GM21825 (cell line): Measurements from ENCODE around the gene KCNQ1.

Experiments
- ATAC-seq: cut with Tn5 transposase; IDR thresholded peaks from one replicate; pipeline ENCODE4 v1.9.1; 2021; ENCODE audit warnings: mild to moderate bottlenecking, moderate library complexity; ENCODE audit not compliant: unreplicated experiment

The KCNQ1 gene

DNA sequence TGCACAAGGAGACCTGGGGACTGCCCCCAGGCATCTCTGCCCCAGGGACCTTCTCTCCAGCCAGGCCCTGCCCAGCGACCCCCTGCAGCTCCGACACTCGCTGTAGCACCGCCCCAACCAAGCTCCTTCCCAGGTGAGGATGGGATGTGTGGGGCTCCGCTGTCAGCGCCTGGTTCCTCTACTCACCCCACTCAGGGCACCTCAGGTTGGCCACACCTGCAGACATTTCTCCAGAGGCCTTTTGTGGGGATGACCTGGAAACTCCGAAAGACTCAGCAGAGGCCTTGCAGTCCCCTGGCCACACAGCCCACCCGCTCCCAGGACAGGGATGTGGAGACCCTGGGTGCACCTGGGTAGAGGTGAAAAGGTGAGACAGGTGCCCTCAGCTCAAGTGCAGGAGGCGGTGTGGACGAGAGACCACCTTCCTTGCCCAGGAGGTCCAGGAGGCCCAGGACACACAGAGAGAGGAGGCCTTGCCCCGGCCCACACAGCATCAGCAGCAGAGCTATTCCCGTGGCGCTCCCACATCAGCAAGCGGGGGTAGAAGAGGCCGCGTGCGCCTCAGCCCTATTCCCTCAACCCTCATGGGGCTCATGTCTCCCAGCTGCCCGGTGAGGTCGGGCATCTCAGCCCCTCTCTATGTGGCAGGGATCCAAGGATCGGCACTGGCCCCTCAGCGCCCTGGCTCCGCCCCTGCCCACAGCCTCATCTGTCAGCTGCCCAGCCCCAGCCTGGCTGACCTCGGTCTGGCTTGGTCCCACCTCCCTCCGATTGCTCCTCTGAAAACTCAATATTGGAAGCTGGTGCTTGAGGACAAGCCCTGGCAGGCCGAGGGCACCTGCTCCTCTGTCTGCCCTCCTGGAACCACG, 21.4 kb upstream of the KCNQ1 start:
- ATAC-seq: no peak

DNA sequence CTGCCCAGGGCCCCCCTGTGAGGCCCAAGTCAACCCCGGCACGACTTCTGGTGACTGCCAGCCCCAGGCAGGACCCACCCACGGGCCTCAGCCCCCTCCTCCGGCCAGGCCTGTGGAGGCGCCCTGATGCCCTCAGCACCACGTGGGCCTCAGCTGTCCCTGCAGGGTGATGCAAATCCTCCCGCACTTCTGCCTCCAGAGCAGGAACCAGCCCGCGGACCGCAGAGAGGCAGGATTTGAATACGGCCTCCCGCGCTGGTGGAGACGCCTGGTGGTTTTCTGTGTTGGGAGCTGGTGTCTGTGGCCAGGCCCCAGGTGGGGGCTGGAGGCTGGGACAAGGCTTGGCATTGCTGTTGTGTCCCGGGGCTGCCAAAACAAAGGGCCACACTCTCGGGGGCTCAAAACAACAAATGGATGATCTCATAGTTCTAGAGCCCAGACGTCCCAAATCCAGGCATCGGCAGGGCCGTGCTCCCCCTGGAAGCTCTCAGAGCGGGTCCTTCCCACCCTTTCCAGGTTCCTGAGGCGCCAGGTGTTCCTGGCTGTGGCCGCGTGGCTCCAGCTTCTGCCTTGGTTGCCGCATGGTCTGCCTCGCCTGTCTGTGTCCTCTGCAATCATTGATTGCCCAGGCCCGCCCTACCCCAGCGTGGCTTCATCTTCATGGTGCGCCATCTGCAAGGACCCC, 19.9 kb upstream of the KCNQ1 start:
- no peak for ATAC-seq

DNA sequence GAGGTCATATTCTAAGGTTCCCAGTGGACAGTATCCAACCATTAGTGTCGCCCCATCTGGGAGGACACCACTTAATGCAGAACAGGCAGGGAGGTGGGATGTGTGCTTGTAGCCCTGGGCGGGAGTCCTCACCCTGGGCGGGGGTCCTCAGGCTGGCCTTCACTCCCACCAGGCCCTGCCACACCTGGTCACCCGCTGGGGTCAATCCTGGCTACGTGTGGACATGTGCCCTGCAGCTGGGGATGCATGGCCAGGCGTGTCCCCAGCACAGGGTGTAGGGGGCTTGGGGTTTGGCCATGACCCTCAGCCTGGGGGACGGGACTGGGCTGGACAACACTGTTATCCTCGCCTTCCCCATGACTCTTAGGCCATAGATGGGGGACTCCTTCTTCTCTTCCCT, 19.3 kb upstream of the KCNQ1 start:
- ATAC-seq: no peak

DNA sequence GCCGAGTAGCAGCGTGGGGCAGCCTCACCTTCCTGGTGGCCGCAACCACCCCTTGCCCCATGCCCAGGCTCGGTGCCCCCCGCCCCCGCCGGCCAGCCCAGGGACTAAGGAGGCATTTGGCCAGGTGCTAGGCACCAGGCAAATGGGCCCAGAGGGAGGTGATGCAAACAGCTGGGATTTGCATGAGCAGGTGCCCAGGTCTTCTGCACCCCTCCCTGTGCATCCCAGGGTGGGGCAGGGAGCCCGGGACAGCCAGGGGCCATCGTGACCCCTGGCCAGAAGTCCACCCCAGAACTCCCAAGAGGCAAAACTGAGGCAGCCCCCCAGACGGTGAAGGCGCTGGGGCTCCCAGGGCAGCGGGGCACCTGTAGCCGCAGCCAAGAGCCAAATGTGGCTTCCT, 18.6 kb upstream of the KCNQ1 start:
- ATAC-seq: no peak

DNA sequence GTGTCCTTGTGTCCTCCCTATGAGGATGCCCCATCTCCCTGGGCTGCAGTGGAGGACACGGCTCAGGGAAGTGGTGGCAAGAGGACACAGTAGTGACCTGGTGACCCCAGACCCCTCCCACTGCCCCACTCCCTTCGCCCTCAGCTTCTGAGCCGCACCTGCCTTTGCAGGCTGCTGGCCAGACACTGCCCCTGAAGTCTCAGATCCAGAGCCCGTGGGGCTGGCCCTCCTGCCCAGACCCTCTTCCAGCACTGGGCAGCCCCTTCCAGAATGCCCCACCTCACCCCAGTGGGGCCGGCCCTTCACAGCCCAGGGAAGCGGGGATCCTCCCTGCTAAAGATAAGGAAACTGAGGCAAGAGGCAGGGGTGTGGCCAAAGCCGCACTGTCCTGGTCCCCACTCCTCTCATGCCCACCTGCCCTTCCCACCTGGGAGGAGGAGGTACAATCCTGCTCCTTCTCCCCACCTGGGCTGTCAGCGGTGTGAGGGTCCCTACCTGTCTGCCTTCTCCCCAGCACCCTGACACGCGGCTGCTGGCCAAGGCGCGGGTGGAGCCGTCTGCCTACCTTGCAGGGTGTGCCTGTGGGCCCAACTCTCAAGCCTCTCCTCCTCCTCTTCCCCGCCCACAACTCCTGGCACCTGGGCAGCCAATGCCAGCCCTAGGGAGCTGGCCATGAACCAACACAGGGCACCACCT, 17.8 kb upstream of the KCNQ1 start:
- ATAC-seq: no peak

DNA sequence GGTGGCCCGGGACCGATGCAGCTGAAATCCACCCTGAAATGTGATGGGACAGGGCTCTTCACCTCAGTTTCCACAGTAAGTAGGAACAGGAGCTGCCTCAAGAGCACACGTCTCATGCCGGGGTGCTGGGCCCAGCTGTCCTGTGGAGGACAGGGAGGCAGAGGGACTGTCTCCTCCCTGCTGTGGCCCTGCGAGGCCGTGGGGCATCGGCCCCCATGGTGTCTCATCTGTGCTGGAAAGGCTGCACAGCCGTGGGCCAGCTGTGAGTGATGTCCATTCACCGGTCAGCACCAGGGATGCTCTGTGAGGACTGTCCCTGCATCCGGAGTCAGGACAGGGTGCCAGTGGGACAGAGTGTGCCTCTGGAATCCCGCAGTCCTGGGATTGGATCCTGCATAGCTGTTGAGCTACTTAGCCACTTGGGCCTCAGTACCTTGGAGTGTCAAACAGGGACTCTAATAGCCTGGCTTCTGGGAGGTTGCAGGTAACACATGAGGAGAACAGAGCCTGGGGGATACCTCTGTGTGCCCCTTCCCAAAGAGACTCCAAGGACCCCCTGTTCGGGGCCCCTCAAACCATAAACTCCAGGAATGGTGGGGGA, 17.0 kb upstream of the KCNQ1 start:
- no peak for ATAC-seq

DNA sequence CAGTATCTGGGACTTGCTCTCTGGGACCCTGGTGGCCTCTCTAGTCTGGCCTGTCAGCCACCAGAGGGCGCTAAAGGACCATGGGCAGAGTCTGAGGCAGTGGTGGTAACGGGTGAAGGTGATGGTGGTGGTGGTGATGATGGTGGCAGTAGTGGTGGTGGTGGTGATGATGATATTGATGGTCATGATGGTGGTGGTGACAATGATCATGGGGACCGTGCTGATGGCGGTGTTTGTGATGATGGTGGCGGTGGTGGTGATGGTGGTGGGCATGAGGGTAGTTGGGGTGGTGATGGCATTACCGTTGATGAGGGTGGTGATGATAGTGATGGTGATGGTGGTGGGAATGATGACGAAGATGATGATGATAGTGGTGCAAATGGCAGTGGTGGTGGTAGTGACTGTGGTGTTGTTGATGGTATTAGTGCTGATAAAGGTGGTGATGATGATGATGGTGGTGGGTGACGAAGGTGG, 16.4 kb upstream of the KCNQ1 start:
- ATAC-seq: no peak

DNA sequence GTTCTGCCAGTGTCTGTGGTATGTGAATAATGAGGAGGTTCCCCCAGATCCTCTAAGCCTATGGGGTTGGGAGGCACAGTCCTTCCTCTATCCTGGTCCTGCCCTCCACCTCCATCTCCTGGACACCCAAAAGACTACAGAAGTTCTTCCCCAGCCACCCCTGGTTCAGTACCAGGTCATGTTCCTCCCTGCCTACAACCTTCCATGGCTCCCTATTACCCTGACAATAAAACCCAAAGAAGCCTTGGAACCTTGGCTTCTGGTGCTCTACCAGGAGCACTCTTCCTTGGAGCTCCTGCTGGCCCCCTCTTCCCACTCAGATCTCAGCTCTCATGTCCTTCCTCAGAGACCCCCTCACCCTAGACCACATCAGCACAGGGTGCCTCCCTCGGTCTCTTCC, 13.4 kb upstream of the KCNQ1 start:
- no peak for ATAC-seq

DNA sequence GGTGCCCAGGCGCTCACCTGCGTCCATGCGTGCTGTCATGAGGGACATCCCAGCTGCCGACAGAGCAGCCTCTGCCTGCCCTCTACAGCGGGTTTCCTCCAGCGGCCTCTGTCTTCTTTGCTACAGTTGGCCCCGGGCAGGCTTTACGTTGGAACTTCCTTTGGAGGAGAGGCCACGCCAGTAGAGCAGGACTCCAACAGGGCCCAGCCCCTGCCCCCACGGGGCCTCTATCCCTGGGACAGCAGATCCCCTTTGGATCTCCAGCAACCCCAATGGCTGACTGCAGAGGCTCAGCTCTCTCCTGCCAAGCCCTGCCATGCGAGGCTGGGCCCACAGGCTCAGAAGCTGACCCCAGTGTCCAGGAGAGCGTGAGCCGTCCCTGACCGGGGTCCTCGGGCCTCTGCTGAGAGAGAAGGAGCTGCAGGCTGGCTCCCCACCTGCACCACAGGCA, 12.6 kb upstream of the KCNQ1 start:
- ATAC-seq: no peak

DNA sequence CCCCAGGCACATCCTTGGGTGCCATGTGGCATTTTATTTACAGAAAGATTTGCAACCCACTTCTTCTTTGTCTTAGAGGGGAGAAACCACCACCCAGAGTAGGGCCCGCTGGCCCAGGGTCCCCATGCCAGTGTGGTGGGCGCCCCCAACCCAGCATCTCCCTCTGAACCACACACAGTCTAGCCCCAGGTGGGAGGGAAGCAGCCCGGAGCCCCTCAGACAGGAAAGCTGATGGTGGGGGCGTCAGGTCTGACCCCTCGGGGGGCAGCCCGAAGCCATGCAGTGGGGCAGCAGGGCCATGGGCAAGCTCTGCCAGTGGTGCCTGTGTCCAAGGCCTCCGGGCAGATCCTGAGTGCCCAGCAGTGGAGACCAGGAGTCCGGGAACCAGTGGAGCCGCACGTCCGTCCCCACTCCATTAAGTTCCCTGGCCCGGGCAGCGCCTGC, 12.2 kb upstream of the KCNQ1 start:
- no peak for ATAC-seq

DNA sequence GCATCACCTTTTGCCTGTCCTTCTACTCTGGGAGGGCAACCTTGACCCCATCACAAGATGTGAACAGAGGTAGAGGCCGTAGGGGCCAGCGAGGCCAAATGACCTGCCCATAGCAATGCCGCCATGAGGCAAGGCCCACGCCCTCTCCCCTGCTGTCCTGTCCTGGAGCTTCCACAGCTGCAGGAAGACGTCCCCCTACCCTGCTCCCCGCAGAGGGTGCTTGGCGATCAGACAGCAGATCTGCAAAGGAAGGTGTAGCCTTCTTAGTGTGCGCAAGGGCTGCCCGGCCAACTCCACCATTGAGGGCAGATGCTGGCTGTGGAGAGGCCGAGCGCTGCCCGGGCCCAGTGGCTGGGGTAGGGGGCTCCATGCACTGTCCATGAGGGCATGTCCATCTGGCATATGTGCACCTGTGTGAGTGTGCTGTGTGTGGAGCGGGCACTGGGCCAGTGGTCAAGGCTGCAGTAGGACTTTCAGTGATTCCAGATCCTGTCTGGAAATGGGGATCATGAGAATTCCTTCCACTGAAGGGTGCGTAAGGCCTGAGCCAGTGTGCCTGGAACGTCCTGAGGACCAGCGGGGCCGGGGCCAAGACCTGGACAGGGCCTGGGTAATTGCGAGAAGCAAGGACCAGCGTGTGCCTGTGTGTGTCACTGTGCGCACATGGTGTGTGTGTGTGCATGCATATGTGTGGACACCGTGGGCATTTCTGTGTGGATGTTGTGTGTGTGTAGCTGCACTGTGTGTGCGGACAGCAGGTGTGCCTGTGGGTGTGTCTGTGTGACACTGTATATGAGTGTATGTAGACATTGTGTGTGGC, 11.5 kb upstream of the KCNQ1 start:
- ATAC-seq: no peak

DNA sequence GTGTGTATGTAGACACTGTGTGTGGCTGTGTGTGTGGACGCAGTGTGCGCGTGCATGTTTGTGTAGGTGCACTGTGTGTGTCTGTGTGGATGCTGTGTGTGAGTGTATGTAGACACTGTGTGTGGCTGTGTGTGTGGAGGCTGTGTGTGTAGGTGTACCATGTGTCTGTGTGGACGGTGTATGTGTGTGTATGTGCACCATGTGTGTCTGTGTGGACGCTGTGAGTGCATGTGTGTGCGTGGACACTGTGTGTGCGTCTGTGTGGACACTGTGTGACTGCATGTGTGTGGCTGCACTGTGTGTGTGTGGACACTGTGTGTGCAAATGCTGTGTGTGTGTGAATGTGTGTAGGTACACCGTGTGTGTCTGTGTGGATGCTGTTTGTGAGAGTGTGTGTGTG, 10.8 kb upstream of the KCNQ1 start:
- ATAC-seq: no peak

DNA sequence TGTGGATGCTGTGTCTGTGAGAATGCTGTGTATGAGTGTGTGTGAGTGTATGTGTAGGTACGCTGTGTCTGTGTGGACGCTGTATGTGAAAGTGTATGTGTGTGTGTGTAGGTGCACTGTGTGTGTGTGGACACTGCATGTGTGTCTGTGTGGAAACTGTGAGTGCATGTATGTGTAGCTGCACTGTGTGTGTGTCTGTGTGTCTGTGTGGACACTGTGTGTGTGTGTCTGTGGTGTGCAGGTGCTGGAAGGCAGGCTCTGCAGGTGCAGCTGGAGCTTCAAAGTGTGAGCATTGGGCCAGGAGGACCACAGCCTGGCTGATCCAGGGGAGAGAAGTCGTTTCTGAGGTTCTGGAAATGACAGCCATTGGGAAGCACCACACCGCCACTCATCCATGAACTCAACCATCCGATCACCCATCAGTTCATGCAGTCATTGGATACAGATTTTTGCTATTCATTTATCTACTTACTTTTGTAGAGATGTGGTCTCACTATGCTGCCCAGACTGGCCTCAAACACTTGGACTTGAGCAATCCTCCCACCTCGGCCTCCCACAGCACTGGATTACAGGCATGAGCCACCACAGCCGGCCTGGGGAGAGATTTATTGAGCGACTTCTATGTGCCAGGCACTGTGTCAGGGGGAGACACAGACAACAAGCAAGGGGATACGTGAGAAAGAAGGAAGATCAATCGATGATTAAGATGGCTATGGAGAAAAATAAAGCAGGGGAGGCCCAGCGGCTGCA, 10.1 kb upstream of the KCNQ1 start:
- ATAC-seq: no peak

DNA sequence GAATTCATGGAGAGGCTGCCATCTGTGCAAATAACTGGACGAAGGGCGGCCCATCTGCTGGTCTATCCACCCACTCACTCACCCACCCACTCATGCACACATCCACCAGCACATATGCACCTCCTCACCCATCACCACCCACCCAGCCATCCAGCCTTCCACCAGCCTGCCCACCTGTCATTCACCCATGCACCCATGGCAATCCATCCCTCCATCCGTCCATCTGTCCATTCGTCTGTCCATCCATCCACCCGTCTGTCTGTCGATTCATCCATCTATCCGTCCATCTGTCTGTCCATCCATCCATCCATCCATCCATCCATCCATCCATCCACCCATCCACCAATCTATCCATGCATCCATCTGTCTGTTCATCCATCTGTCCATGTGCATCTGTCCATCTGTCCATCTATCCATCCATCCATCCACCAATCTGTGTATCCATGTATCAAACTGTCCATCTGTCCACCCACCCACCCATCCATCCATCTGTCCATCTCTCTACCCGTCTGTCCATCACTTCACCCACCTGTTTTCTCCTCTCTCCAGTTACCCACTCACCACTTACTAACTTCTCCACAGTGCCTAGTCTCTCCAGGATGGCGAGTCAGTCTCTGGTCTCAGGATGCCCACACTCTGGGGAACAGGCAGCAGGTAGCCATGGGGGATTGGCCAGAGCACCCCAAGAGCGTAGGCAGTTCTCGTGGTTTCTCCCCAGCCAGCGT, 9.4 kb upstream of the KCNQ1 start:
- no peak for ATAC-seq

DNA sequence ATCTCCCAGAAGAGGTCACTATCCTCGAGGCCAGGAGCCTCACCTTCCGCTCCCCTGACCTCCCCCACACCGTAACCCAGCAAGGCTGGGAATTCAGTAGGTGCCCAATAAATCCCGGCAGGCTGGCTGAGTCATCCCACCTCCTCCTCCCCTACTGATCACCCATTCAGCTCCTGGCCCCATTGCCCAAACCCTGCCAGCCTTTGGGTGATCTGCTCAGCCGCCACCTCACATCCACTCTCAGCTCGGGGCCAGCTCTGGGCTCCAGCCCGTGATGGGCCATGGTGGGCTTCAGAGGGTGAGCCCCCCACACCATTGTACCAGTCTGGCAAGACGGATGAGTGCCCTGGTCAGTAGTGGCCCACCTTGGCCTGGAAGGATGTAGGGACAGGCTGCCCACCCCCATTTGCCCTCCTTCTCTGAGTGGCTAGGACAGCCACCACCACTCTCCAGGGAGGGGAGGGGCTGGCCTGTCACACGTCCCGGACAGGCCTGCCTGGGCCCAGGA, 8.7 kb upstream of the KCNQ1 start:
- no peak for ATAC-seq

DNA sequence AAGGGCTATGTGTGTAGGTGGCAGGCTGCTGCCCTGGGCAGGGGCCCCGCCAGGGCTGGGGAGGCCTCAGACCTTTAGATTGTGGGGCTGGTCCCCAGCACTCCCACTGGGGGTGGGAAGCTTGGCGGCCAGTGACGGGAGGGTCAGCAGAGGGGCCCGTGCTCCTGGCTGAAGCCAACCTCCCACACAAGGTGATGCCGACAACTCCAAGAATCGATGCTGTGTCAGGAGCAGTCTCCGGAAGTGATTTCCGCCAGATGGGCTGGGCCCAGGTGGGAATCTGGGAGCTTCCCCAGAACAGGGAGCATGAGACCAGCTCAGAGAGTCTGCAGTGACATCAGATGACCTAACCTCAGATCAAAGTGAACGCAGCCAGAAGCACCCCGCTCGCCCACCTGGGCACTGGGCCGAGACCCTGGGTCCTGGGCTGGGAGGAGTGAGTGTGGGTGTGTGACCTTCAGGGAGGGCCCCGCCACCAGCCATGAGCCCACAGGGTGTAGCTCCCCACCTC, 8.2 kb upstream of the KCNQ1 start:
- ATAC-seq: no peak

DNA sequence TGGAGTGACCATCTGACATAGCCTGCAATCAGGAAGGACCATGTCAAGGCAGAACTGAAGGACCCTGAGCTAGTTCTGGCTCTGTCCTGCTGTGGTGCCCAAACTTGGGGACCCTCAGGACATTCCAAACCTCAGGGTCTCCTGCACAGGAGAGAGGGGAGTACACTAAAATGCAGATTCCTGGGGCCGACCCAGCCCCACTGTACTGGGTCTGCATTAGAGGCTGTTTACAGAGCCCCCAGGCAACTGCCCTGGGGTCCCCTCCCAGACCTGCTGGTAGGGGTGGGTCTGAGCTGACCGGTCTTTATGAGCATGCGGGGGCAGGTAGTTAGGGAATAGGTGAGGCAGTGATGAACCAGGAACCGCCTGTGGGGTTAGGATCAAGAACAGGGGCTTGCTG, 7.3 kb upstream of the KCNQ1 start:
- no peak for ATAC-seq

DNA sequence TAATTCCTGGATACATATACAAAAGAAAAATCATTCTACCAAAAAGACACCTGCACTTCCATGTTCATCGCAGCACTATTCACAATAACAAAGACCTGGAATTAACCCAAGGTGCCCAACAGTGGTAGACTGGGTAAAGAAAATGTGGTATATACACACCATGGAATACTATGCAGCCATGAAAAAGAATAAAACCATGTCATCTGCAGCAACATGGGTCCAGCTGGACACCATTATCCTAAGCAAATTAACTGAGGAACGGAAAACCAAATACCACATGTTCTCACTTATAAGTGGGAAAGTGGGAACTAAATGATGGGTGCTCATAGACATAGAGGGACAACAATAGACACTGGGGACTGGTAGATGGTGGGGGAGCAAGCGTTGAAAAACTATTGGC, 5.0 kb upstream of the KCNQ1 start:
- no peak for ATAC-seq

DNA sequence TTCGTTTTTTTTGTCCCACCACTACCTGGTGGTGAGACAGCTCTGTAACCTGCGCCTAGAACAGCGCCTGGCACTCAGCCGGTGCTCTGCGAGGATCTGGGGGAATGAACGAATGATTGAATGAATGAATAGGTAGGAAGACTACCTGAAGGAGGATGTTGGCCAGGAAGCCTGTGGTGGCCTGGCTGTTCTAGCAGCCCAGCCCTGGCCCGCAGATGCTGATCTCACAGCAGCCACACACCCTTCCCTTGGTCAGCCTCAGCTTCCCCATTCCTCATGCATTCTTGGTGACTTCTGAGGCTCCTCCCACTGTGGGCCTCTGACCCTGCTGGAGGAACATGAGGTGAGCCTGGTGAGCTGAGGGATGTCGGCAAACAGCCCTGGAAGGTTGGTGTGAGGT, 4.2 kb upstream of the KCNQ1 start:
- ATAC-seq: no peak
